Astrocyte (in vitro differentiated cells and primary cell): ENCODE results near the gene FAM177B. TPM values are rescaled to one million over a fixed set of nuclear protein-coding genes. Genes with fewer than 3 reads are reported as not detected.

Source experiments
- DNase-seq: peaks from one replicate; pipeline ENCODE4 v3.0.0-alpha.2; 2010; ENCODE audit warnings: low read depth
- FAIRE-seq: peaks from 2 replicates; lab custom pipeline; 2011; peaks lifted over from hg19 to GRCh38; lab: Jason Lieb, UNC
- H2AFZ ChIP-seq: 2 replicates; pipeline ENCODE4 v1.6.0; 2012; ENCODE audit warnings: low read depth, low read length, inconsistent platforms
- H3K27ac ChIP-seq: 2 replicates; pipeline ENCODE4 v1.5.1; 2011; ENCODE audit warnings: low read depth, low read length, inconsistent platforms
- H3K27me3 ChIP-seq: 2 replicates; pipeline ENCODE4 v1.6.0; 2011; ENCODE audit warnings: low read length, inconsistent platforms; ENCODE audit not compliant: insufficient read depth
- H3K36me3 ChIP-seq: 2 replicates; pipeline ENCODE4 v1.5.1; 2011; ENCODE audit warnings: low read length, inconsistent platforms; ENCODE audit not compliant: insufficient read depth
- H3K4me1 ChIP-seq: 2 replicates; pipeline ENCODE4 v1.5.1; 2011; ENCODE audit warnings: low read length, inconsistent platforms; ENCODE audit not compliant: insufficient read depth
- H3K4me2 ChIP-seq: 2 replicates; pipeline ENCODE4 v1.6.0; 2012; ENCODE audit warnings: low read length, inconsistent platforms
- H3K4me3 ChIP-seq: 2 replicates; pipeline ENCODE4 v1.5.1; 2011; ENCODE audit warnings: low read depth, mild to moderate bottlenecking, low read length, inconsistent platforms; ENCODE audit not compliant: insufficient read depth
- H3K79me2 ChIP-seq: 2 replicates; pipeline ENCODE4 v1.6.0; 2012; ENCODE audit warnings: mild to moderate bottlenecking, low read length, inconsistent platforms; ENCODE audit not compliant: insufficient read depth
- H3K9ac ChIP-seq: 2 replicates; pipeline ENCODE4 v1.6.0; 2012; ENCODE audit warnings: mild to moderate bottlenecking, low read length, inconsistent platforms
- H3K9me3 ChIP-seq: 2 replicates; pipeline ENCODE4 v1.5.1; 2012; ENCODE audit warnings: low read depth, mild to moderate bottlenecking, low read length, inconsistent platforms; ENCODE audit not compliant: insufficient read depth
- H4K20me1 ChIP-seq: 2 replicates; pipeline ENCODE4 v1.6.0; 2012; ENCODE audit warnings: low read length, inconsistent platforms; ENCODE audit not compliant: insufficient read depth
- H3K27ac Mint-ChIP-seq: one replicate; pipeline ENCODE4 v1.8.0; 2021; ENCODE audit warnings: mild to moderate bottlenecking, mixed read lengths; ENCODE audit not compliant: unreplicated experiment
- H3K27me3 Mint-ChIP-seq: one replicate; pipeline ENCODE4 v1.8.0; 2021; ENCODE audit warnings: low read depth, mixed read lengths; ENCODE audit not compliant: unreplicated experiment
- H3K36me3 Mint-ChIP-seq: one replicate; pipeline ENCODE4 v1.8.0; 2021; ENCODE audit warnings: low read depth, mixed read lengths; ENCODE audit not compliant: unreplicated experiment
- H3K4me1 Mint-ChIP-seq: one replicate; pipeline ENCODE4 v1.8.0; 2021; ENCODE audit warnings: low read depth, mixed read lengths; ENCODE audit not compliant: unreplicated experiment
- H3K4me3 Mint-ChIP-seq: one replicate; pipeline ENCODE4 v1.8.0; 2021; ENCODE audit warnings: mild to moderate bottlenecking, moderate library complexity, mixed read lengths; ENCODE audit not compliant: unreplicated experiment
- H3K9me3 Mint-ChIP-seq: one replicate; pipeline ENCODE4 v1.8.0; 2021; ENCODE audit warnings: mild to moderate bottlenecking, mixed read lengths; ENCODE audit not compliant: unreplicated experiment
- CTCF ChIP-seq: IDR thresholded peaks from 2 replicates; pipeline ENCODE4 v1.5.1; 2011; ENCODE audit warnings: low read depth, mild to moderate bottlenecking, inconsistent platforms, low read length, moderate library complexity; ENCODE audit not compliant: insufficient read depth
- EZH2 ChIP-seq: IDR thresholded peaks from 2 replicates; pipeline ENCODE4 v1.6.1; 2012; ENCODE audit warnings: mild to moderate bottlenecking, low read length, inconsistent platforms; ENCODE audit not compliant: insufficient read depth
- total RNA-seq: library from RNA; stranded (reverse); gene quantifications from 2 replicates; pipeline ENCODE4 v1.2.1, GENCODE V29; 2021

FAM177B gene
- total RNA-seq, 1 donor from 2014 or later, result not detected

- Mint-ChIP-seq H3K36me3 (no peaks in the 10 kb centered on the region), H3K9me3 (peaks cover 12% of the 10 kb centered on the region), H3K27me3 (no peaks in the 10 kb centered on the region), H3K4me1 (no peaks in the 10 kb centered on the region), H3K27ac (no peak overlapping the region), H3K4me3 (no peak overlapping the region)
- H3K27ac ChIP-seq, result no peak overlapping the region
- H3K9me3 ChIP-seq, result peaks cover 5% of the 10 kb centered on the region
- no peak overlapping the region for H2AFZ ChIP-seq
- no peak overlapping the region for H3K9ac ChIP-seq
- no peaks in the 10 kb centered on the region for H4K20me1 ChIP-seq
- no peaks in the 10 kb centered on the region for H3K36me3 ChIP-seq
- H3K79me2 ChIP-seq, result no peaks in the 10 kb centered on the region
- TF ChIP-seq CTCF (no peak), EZH2 (no peak)
- H3K4me1 ChIP-seq, result no peaks in the 10 kb centered on the region
- no peaks in the 10 kb centered on the region for H3K27me3 ChIP-seq
- FAIRE-seq (no peak), DNase-seq (no peak)
- H3K4me2 ChIP-seq, result no peak overlapping the region
- H3K4me3 ChIP-seq, result no peak overlapping the region
Measured at GRCh38 chr1:222767152-222767571, 30.2 kb downstream of the FAM177B start.

- H3K27me3 Mint-ChIP-seq, result no peaks in the 10 kb centered on the region
- Histone ChIP-seq H3K27ac (no peak overlapping the region), H3K9me3 (peaks cover 5% of the 10 kb centered on the region), H3K27me3 (no peaks in the 10 kb centered on the region), H2AFZ (no peak overlapping the region), H3K4me2 (no peak overlapping the region), H3K36me3 (no peaks in the 10 kb centered on the region), H3K4me3 (no peak overlapping the region), H3K9ac (no peak overlapping the region), H4K20me1 (no peaks in the 10 kb centered on the region), H3K4me1 (no peaks in the 10 kb centered on the region), H3K79me2 (no peaks in the 10 kb centered on the region)
- H3K4me1 Mint-ChIP-seq, result no peaks in the 10 kb centered on the region
- H3K4me3 Mint-ChIP-seq, result no peak overlapping the region
- TF ChIP-seq EZH2 (no peak), CTCF (no peak)
- no peaks in the 10 kb centered on the region for H3K36me3 Mint-ChIP-seq
- peaks cover 12% of the 10 kb centered on the region for H3K9me3 Mint-ChIP-seq
- FAIRE-seq, result no peak
- H3K27ac Mint-ChIP-seq, result no peak overlapping the region
- DNase-seq, result no peak
Measured at GRCh38 chr1:222768592-222768991, 31.6 kb downstream of the FAM177B start.

DNA sequence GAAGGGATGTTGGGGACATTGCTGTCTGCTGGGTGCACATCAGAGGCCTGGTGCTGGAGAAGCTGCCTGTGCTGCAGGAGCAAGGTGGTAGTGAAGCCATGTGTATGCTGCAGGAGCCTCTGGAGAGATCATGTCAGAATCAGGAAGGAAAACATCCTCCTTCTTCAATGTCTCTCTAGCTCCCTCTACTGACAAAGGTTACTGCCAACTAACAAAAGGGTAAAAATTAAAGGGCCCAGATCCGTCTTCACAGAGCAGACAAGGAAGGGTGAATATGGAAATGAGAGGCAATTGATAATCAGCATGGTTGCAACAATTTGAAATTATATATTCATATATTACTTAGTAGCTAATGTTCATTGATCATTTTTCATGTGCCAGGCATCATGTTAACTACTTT lies 32.2 kb downstream of the FAM177B start:
- Mint-ChIP-seq H3K4me3 (no peak overlapping the region), H3K27ac (no peak overlapping the region), H3K27me3 (no peaks in the 10 kb centered on the region), H3K4me1 (no peaks in the 10 kb centered on the region), H3K9me3 (peaks cover 12% of the 10 kb centered on the region), H3K36me3 (no peaks in the 10 kb centered on the region)
- Histone ChIP-seq H2AFZ (no peak overlapping the region), H3K9me3 (peaks cover 5% of the 10 kb centered on the region), H3K9ac (no peak overlapping the region), H3K4me2 (no peak overlapping the region), H3K4me1 (no peaks in the 10 kb centered on the region), H3K79me2 (no peaks in the 10 kb centered on the region), H3K36me3 (no peaks in the 10 kb centered on the region), H3K27ac (no peak overlapping the region), H4K20me1 (no peaks in the 10 kb centered on the region), H3K27me3 (no peaks in the 10 kb centered on the region), H3K4me3 (no peak overlapping the region)
- no peak for DNase-seq
- TF ChIP-seq EZH2 (no peak), CTCF (no peak)
- no peak for FAIRE-seq
